Common myeloid progenitor, CD34-positive (primary cell): ENCODE results near the gene RALY.
A peak's percentile ranks its signal among the peaks of the same experiment; 100 is the strongest.
"Not testable (repeated sequence)": the region's sequence is repeated elsewhere in the genome, so short reads cannot be mapped to it uniquely, and the experiment has no call there.

Source experiments
- CTCF ChIA-PET: fragments of 350-600 bp; sonication (Branson Sonifier 250); formaldehyde crosslinking; loops from one replicate; lab custom pipeline; 2021; ENCODE audit warnings: antibody characterized with exemption; lab: Charles Lee
- POLR2A ChIA-PET: fragments of 350-600 bp; sonication (Branson Sonifier 250); formaldehyde crosslinking; loops from one replicate; lab custom pipeline; 2021; ENCODE audit warnings: antibody characterized with exemption; lab: Charles Lee
- DNase-seq, 3 donors: peaks; one replicate each; pipeline versions ENCODE4 v3.0.0 to v3.0.0-alpha.2; 2013
- H3K27ac ChIP-seq, 2 experiments: 1 replicate in 1 of 2; 2 replicates in 1 of 2; pipeline ENCODE4 v1.7.0; 2013; ENCODE audit warnings: inconsistent platforms in 2 of 2, low read length in 2 of 2, mild to moderate bottlenecking in 2 of 2, low read depth in 1 of 2, moderate library complexity in 1 of 2; ENCODE audit not compliant: severe bottlenecking in 2 of 2, insufficient read depth in 1 of 2, poor library complexity in 1 of 2
- H3K27me3 ChIP-seq, 5 experiments: replicated peaks in 2 of 5; 1 replicate in 3 of 5; 2 replicates in 2 of 5; pipeline versions ENCODE4 v1.6.1 to v1.7.0; 2013; ENCODE audit warnings: low read length in 4 of 5, mild to moderate bottlenecking in 2 of 5, moderate library complexity in 2 of 5, inconsistent platforms in 1 of 5; ENCODE audit not compliant: insufficient read depth in 5 of 5, control insufficient read depth in 4 of 5
- H3K36me3 ChIP-seq, 4 experiments: 1 replicate in 2 of 4; 2 replicates in 2 of 4; pipeline versions ENCODE4 v1.6.1 to v1.7.0; 2013; ENCODE audit warnings: low read length in 3 of 4, control low read depth in 1 of 4, mild to moderate bottlenecking in 1 of 4; ENCODE audit not compliant: control insufficient read depth in 4 of 4, insufficient read depth in 4 of 4
- H3K4me1 ChIP-seq, 4 experiments: 1 replicate in 3 of 4; 2 replicates in 1 of 4; pipeline versions ENCODE4 v1.6.1 to v1.7.1; 2013; ENCODE audit warnings: low read length in 3 of 4, mild to moderate bottlenecking in 3 of 4, control low read depth in 1 of 4, inconsistent platforms in 1 of 4, moderate library complexity in 1 of 4; ENCODE audit not compliant: control insufficient read depth in 4 of 4, insufficient read depth in 4 of 4; ENCODE audit errors: control extremely low read depth in 1 of 4
- H3K4me3 ChIP-seq, 7 experiments: 1 replicate in 4 of 7; 2 replicates in 3 of 7; pipeline versions ENCODE4 v1.5.1 to v1.7.0; 2013; ENCODE audit warnings: mild to moderate bottlenecking in 7 of 7, low read length in 6 of 7, moderate library complexity in 6 of 7, inconsistent platforms in 2 of 7, low read depth in 2 of 7, control low read depth in 1 of 7; ENCODE audit not compliant: insufficient read depth in 4 of 7, control insufficient read depth in 1 of 7; ENCODE audit errors: extremely low read depth in 1 of 7
- H3K9me3 ChIP-seq, 5 experiments: 1 replicate in 4 of 5; 2 replicates in 1 of 5; pipeline versions ENCODE4 v1.6.1 to v1.7.1; 2013; ENCODE audit warnings: low read length in 4 of 5, mild to moderate bottlenecking in 2 of 5, inconsistent platforms in 1 of 5, low read depth in 1 of 5, moderate library complexity in 1 of 5; ENCODE audit not compliant: control insufficient read depth in 4 of 5, insufficient read depth in 2 of 5; ENCODE audit errors: control extremely low read depth in 1 of 5
- WGBS: methylation state at CpG from one replicate; pipeline ENCODE4 v1.1.5; 2013; ENCODE audit not compliant: insufficient coverage; 5-methylcytosine and 5-hydroxymethylcytosine counted together

Gene RALY

GRCh38 chr20:34018166-34018565 is 24.5 kb downstream of the RALY start:
- Histone ChIP-seq H3K27ac (no peak overlapping the region), H3K4me1 (peaks cover 5 to 38% (median 27%) of the 10 kb centered on the region in 4 experiments)
- CTCF ChIA-PET: interaction anchor here (2.1 kb wide), 1 partner anchor 17 kb away, joined by 8 read pairs; no protein-coding TSS in a partner anchor

GRCh38 chr20:34022151-34022838 is 28.6 kb downstream of the RALY start:
- H3K4me3 ChIP-seq: no peak overlapping the region
- peaks cover under 1 to 62% (median 29%) of the 10 kb centered on the region in 4 experiments for H3K4me1 ChIP-seq
- no peaks in the 10 kb centered on the region for H3K9me3 ChIP-seq
- no peaks in the 10 kb centered on the region for H3K27me3 ChIP-seq
- WGBS: 73% methylated on average over 2 of the region's 4 CpGs
- ChIA-PET CTCF (interaction anchor here (0.7 to 1.7 kb wide), 12 partner anchors 10 to 192 kb away, joined by 3 to 6 read pairs (median 3); partner anchors contain the start of gene RALY), POLR2A (interaction anchor here (1.0 to 1.5 kb wide), 2 partner anchors 11 to 29 kb away, joined by 4 read pairs; partner anchors contain the start of gene RALY)
- H3K36me3 ChIP-seq: no peaks in the 10 kb centered on the region
- peak; percentile 28 to 48 (median 43) for DNase-seq
- H3K27ac ChIP-seq: peak overlapping the region in 1 of 2 experiments; percentile 11

More at GRCh38 chr20:34018166-34018565, 24.5 kb downstream of the RALY start:
- Histone ChIP-seq H3K4me3 (no peak overlapping the region), H3K36me3 (peaks cover 0 to 7% (median 0%) of the 10 kb centered on the region in 4 experiments), H3K27me3 (no peaks in the 10 kb centered on the region), H3K9me3 (no peaks in the 10 kb centered on the region)
- WGBS: 50% methylated on average over 1 of the region's 1 CpG
- no peak for DNase-seq
- POLR2A ChIA-PET: no interaction called here

GRCh38 chr20:34022839-34023234 is 29.1 kb downstream of the RALY start:
- ChIA-PET CTCF (interaction anchor here (0.6 to 2.3 kb wide), 10 partner anchors 17 to 1209 kb away, joined by 3 to 10 read pairs (median 3); partner anchors contain the start of gene RALY), POLR2A (interaction anchor here (1.5 kb wide), 1 partner anchor 11 kb away, joined by 4 read pairs; no protein-coding TSS in a partner anchor)
- Histone ChIP-seq H3K4me3 (no peak overlapping the region), H3K9me3 (no peaks in the 10 kb centered on the region), H3K4me1 (peaks cover 0 to 59% (median 28%) of the 10 kb centered on the region in 4 experiments), H3K27me3 (no peaks in the 10 kb centered on the region), H3K27ac (peak overlapping the region in 1 of 2 experiments; percentile 11), H3K36me3 (no peaks in the 10 kb centered on the region)
- DNase-seq: no peak
- 100% methylated on average over 2 of the region's 3 CpGs for WGBS

GRCh38 chr20:34023937-34024722 is 30.4 kb downstream of the RALY start:
- H3K4me3 ChIP-seq: no peak overlapping the region
- ChIA-PET CTCF (interaction anchor here (0.8 to 2.3 kb wide), 6 partner anchors 15 to 109 kb away, joined by 3 to 10 read pairs (median 3); partner anchors contain the start of gene RALY), POLR2A (no interaction called here)
- H3K9me3 ChIP-seq: no peaks in the 10 kb centered on the region
- no peak for DNase-seq
- H3K27me3 ChIP-seq: no peaks in the 10 kb centered on the region
- no peaks in the 10 kb centered on the region for H3K36me3 ChIP-seq
- peaks cover 0 to 52% (median 25%) of the 10 kb centered on the region in 4 experiments for H3K4me1 ChIP-seq
- 97% methylated on average over 3 of the region's 8 CpGs for WGBS
- no peak overlapping the region for H3K27ac ChIP-seq

- H3K4me1 ChIP-seq: peaks cover 0 to 49% (median 20%) of the 10 kb centered on the region in 4 experiments
- H3K36me3 ChIP-seq: peaks cover 0 to 2% (median 0%) of the 10 kb centered on the region in 4 experiments
- no peak overlapping the region for H3K4me3 ChIP-seq
- ChIA-PET POLR2A (interaction anchor here (0.6 kb wide), 1 partner anchor 44 kb away, joined by 3 read pairs; no protein-coding TSS in a partner anchor), CTCF (interaction anchor here (0.8 to 2.3 kb wide), 6 partner anchors 16 to 110 kb away, joined by 3 to 10 read pairs (median 4); partner anchors contain the start of gene RALY)
- no peaks in the 10 kb centered on the region for H3K9me3 ChIP-seq
- H3K27me3 ChIP-seq: no peaks in the 10 kb centered on the region
- WGBS: 54% methylated on average over 3 of the region's 5 CpGs
- no peak for DNase-seq
- H3K27ac ChIP-seq: no peak overlapping the region
Measured at GRCh38 chr20:34024723-34025351, 31.1 kb downstream of the RALY start.

- WGBS: 98% methylated on average over 6 of the region's 6 CpGs
- not testable (repeated sequence) for H3K27ac ChIP-seq, H3K27me3 ChIP-seq, DNase-seq, H3K9me3 ChIP-seq, H3K4me3 ChIP-seq
- H3K4me1 ChIP-seq: peaks cover 0 to 29% (median 4%) of the 10 kb centered on the region in 4 experiments
- POLR2A ChIA-PET: interaction anchor here (0.6 kb wide), 2 partner anchors 43 to 335 kb away, joined by 4 to 6 read pairs; no protein-coding TSS in a partner anchor
- CTCF ChIA-PET: interaction anchor here (0.6 to 1.1 kb wide), 2 partner anchors 32 to 341 kb away, joined by 3 read pairs; no protein-coding TSS in a partner anchor
- peaks cover 3 to 17% (median 7%) of the 10 kb centered on the region in 4 experiments for H3K36me3 ChIP-seq
Measured at GRCh38 chr20:34028013-34028412, 34.3 kb downstream of the RALY start.
